RWPE1 (cell line): ENCODE data around the gene TMEM190.
A peak's percentile ranks its signal among the peaks of the same experiment; 100 is the strongest.

ENCODE experiments used
- CTCF ChIA-PET: fragments of 350-600 bp; sonication (Branson Sonifier 250); formaldehyde crosslinking; extraction: SDS; loops from one replicate; lab custom pipeline; 2021; lab: Yijun Ruan, JAX
- POLR2A ChIA-PET: fragments of 400-600 bp; formaldehyde crosslinking; extraction: SDS; loops from one replicate; lab custom pipeline; 2020; ENCODE audit warnings: antibody characterized with exemption; ENCODE audit not compliant: low non-redundant PET; lab: Yijun Ruan, JAX
- DNase-seq: peaks from one replicate; pipeline ENCODE4 v3.0.0; 2012; ENCODE audit warnings: low spot score
- H3K27ac ChIP-seq: fragments of 450-650 bp; 2 replicates; pipeline ENCODE4 v1.5.1; 2017
- TF ChIP-seq, protein P1 (sequence below): fragments of 450-650 bp; conservative IDR thresholded peaks from 2 replicates; pipeline ENCODE4 v1.5.1; 2017; ENCODE audit warnings: low read depth, mild to moderate bottlenecking

The TMEM190 gene

DNA sequence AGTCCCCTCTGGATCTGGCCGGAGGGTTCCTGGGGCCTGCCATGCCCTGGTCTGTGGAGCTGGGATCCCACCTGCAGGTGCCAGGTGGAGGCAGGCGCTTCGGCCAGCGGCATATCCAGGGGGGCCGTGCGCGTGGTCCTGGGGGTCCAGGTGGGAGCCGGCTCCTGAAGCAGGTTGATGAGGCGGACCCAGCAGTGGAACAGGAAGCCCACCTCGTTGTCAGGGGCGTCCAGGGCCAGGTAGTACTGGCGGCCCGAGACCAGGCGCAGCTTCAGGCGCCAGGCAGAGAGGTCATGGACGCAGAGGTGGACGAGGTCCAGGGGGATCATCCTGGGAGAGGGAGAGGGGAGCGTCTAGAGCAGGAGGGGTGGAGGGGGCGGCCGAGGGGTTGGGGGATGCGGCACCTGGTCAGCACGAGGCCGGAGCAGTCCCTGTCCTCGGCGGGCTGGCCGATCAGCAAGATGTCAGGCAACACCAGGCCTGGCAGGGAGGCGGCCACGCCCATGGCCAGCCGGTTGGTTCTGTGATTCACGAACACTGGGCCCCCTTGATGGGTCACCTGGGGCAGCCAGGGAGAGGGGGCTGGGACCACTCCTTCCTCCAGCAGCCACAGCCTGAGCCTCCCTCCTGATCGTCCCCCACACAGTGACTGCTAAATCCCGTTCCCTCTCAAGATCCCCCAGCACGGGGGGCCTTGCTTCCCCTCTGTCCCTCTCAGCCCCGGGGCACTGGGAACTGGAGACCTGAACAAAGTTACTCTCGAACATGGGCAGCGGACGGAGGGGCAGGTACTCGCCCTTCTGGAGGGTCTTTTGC lies 14.2 kb upstream of the TMEM190 start:
- TF ChIP-seq, protein P1, sequence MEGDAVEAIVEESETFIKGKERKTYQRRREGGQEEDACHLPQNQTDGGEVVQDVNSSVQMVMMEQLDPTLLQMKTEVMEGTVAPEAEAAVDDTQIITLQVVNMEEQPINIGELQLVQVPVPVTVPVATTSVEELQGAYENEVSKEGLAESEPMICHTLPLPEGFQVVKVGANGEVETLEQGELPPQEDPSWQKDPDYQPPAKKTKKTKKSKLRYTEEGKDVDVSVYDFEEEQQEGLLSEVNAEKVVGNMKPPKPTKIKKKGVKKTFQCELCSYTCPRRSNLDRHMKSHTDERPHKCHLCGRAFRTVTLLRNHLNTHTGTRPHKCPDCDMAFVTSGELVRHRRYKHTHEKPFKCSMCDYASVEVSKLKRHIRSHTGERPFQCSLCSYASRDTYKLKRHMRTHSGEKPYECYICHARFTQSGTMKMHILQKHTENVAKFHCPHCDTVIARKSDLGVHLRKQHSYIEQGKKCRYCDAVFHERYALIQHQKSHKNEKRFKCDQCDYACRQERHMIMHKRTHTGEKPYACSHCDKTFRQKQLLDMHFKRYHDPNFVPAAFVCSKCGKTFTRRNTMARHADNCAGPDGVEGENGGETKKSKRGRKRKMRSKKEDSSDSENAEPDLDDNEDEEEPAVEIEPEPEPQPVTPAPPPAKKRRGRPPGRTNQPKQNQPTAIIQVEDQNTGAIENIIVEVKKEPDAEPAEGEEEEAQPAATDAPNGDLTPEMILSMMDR: no peak
- no peak overlapping the region for H3K27ac ChIP-seq
- DNase-seq: no peak
- ChIA-PET POLR2A (no interaction called here), CTCF (no interaction called here)

DNA sequence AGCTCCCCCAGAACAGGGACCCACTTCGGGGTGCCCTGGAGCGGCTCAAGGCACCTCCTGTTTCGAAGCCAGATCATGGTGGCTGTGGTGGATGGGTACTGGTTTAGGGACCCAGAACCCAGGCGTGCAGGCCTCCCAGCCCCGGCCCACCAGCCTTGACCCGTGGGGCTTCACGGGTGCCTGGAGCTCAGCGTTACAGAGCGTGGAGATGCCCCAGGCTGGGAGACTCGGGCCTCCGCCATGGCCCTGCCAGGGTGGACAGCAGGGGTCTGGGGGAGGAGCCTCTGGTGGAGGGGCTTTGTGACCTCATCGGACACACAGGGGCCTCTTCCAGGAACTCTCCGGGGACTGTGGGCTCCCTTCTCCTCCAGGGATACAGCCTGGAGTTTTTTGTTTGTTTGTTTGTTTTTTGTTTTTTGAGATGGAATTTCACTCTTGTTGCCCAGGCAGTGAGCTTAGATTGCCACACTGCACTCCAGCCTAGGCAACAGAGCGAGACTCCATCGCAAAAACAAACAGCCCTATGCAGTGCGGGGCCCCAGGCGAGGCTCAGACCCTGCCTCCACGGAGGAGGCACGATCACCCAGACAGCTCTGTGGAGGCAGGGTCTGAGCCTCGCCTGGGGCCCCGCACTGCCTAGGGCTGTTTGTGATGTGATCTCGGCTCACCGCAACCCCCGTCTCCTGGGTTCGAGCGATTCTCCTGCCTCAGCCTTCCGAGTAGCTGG lies 13.5 kb upstream of the TMEM190 start, which contains the start of gene GARIN5B:
GARIN5B (minus strand) TSS at position 271 of the 727 bp plus-strand sequence; CDS start at position 77, 194 bp downstream.
- DNase-seq: no peak
- H3K27ac ChIP-seq: no peak within 1 kb of the TSS
- TF ChIP-seq, protein P1: no peak
- CTCF ChIA-PET: interaction anchor here (1.0 to 1.5 kb wide), 2 partner anchors 21 to 61 kb away, joined by 3 to 4 read pairs; partner anchors contain the start of gene TMEM238
- POLR2A ChIA-PET: interaction anchor here (0.6 kb wide), 1 partner anchor 389 kb away, joined by 3 read pairs; no protein-coding TSS in a partner anchor

DNA sequence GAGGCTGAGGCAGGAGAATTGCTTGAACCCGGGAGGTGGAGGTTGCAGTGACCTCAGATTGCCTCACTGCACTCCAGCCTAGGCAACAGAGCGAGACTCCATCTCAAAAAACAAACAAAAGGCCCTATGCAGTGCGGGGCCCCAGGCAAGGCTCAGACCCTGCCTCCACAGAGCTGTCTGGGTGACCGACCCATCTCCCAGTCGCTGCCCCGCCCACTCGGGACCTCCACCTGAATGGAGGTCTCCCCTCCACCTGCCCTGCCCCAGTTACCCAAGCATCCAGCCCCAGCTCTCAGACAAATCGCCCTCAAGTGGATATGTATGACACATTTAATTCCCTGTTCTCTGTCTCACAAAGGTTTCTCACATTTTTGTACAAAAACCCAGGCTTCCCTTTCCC lies 11.4 kb upstream of the TMEM190 start:
- no peak overlapping the region for H3K27ac ChIP-seq
- DNase-seq: no peak
- TF ChIP-seq, protein P1: no peak
- CTCF ChIA-PET: no interaction called here
- POLR2A ChIA-PET: no interaction called here

DNA sequence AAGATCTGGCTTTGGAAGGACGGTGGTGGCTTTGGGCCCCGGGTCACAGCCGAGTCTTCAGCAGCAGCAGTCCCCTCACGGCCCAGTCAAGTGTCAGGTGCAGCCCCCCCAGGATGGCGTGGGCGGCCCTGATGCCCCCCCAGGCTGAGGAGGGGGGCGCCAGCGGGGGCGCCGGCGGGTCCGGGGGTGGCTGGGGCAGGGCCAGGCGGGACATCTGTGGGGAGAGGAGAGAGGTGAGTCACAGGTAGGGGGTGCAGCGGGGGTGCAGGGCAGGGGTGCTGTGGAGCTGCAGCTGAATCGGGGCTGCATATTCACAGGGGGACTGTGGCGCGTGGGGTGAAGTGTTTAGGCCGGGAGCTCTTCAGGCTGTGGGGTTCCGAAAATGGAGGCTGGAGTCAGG lies 10.7 kb upstream of the TMEM190 start:
- no peak overlapping the region for H3K27ac ChIP-seq
- POLR2A ChIA-PET: no interaction called here

DNA sequence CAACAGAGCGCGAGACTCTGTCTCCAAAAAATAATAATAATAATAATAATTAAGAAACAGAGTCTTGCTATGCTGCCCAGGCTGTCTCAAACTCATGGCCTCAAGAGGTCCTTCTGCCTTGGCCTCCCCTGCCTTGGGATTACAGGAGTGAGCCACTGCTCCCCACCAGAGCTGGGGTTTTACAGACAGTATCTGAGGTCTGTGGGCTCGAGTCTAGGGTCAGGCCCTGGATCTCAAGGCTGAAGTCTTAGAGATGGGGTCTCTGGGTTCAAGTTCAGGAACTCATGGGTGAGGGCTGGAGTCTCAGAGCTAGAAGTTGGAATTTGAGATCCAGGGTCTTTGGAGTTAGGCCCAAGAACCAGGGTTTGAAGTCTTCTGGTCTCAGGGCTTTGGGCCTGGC lies 9.8 kb upstream of the TMEM190 start:
- peak overlapping the region; percentile 7; the same call in 1 of the 2 replicates for H3K27ac ChIP-seq
- no peak for DNase-seq
- CTCF ChIA-PET: no interaction called here
- POLR2A ChIA-PET: no interaction called here
- TF ChIP-seq, protein P1: no peak

More for the DNA sequence above, 10.7 kb upstream of the TMEM190 start:
- CTCF ChIA-PET: no interaction called here
- no peak for DNase-seq
- TF ChIP-seq, protein P1: no peak

DNA sequence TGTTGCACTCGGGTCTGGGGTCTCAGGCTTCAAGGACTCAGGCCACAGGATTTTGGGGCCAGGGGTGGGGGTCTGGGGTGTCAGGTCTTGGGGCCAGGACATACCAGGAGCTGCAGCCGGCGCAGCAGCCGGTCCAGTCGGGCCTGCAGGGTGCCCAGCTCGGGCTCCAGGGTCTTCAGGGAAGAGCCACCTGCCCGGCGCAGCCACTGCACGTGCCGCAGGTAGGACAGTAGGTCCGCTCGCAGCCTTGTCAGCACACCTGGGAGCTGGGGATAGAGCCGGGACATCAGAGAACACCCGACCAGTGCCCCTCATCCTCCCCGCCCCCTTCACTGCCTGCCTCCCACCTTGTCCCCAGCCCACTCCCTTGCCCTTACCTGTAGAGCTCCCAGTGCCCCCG lies 8.5 kb upstream of the TMEM190 start:
- ChIA-PET POLR2A (interaction anchor here (0.5 to 0.6 kb wide), 2 partner anchors 15 to 157 kb away, joined by 3 to 9 read pairs; no protein-coding TSS in a partner anchor), CTCF (no interaction called here)

More for the DNA sequence above, 8.5 kb upstream of the TMEM190 start:
- DNase-seq: no peak
- TF ChIP-seq, protein P1: no peak
- H3K27ac ChIP-seq: peak overlapping the region; percentile 78
